K562 (cell line): ENCODE measurements around the gene RANBP6. TPM values are rescaled to one million over a fixed set of nuclear protein-coding genes. Genes with fewer than 3 reads are reported as not detected.
A peak's percentile ranks its signal among the peaks of the same experiment; 100 is the strongest.

Experiments used
- ARHGAP35 ChIP-seq: fragments of 450-650 bp; IDR thresholded peaks from 2 replicates; pipeline ENCODE4 v1.6.1; 2018; ENCODE audit not compliant: partially characterized antibody
- CXXC5 ChIP-seq: fragments of 250-450 bp; sonication (Bioruptor Pico); IDR thresholded peaks from 2 replicates; pipeline ENCODE4 v1.8.0; 2022; ENCODE audit warnings: inconsistent platforms, mild to moderate bottlenecking, moderate library complexity
- DDX20 ChIP-seq: fragments of 450-650 bp; IDR thresholded peaks from 2 replicates; pipeline ENCODE4 v1.6.1; 2016; ENCODE audit warnings: missing genetic modification characterization, low read depth, mild to moderate bottlenecking, missing compliant biosample characterization, moderate library complexity
- EHMT2 ChIP-seq: fragments of 450-650 bp; IDR thresholded peaks from 2 replicates; pipeline ENCODE4 v1.6.1; 2018; ENCODE audit warnings: antibody characterized with exemption
- HNRNPH1 ChIP-seq: fragments of 200-400 bp; formaldehyde crosslinking; optimal IDR thresholded peaks from 2 replicates; pipeline ENCODE3; 2017; ENCODE audit warnings: low read depth, mild to moderate bottlenecking, low read length, moderate library complexity
- KAT7 ChIP-seq: sonication (generic); formaldehyde crosslinking; IDR thresholded peaks from 2 replicates; pipeline ENCODE4 v1.8.0; 2022; ENCODE audit warnings: missing genetic modification reagents, mild to moderate bottlenecking, borderline replicate concordance
- MNT ChIP-seq, 2 experiments: fragments of 450-650 bp; conservative IDR thresholded peaks; 2 replicates each; pipeline ENCODE4 v1.6.1; 2017; ENCODE audit warnings: mild to moderate bottlenecking in 2 of 2, moderate library complexity in 2 of 2
- PURB ChIP-seq: sonication (generic); formaldehyde crosslinking; IDR thresholded peaks from 2 replicates; pipeline ENCODE4 v1.9.0; 2021; ENCODE audit warnings: low read depth, mild to moderate bottlenecking, missing genetic modification reagents
- RBBP5 ChIP-seq: fragments of 200-600 bp; sonication (generic); IDR thresholded peaks from 2 replicates; pipeline ENCODE4 v1.6.1; 2012; ENCODE audit warnings: borderline replicate concordance, mild to moderate bottlenecking, low read length, control low read depth, inconsistent platforms; ENCODE audit not compliant: insufficient read depth, poor library complexity, severe bottlenecking
- RCOR1 ChIP-seq, 2 experiments: IDR thresholded peaks; 2 replicates each; pipeline ENCODE4 v1.6.1; 2012; ENCODE audit warnings: low read depth in 2 of 2, low read length in 2 of 2, borderline replicate concordance in 1 of 2, improper control_type of control experiment in 1 of 2
- TAL1 ChIP-seq: fragments of 450-650 bp; IDR thresholded peaks from 2 replicates; pipeline ENCODE4 v1.6.1; 2016; ENCODE audit warnings: mild to moderate bottlenecking
- TRIM24 ChIP-seq, 2 experiments: fragments of 450-650 bp; IDR thresholded peaks; 2 replicates each; pipeline ENCODE4 v1.6.1; 2016
- ZBTB40 ChIP-seq, 2 experiments: fragments of 450-650 bp in 1 of 2; sonication (generic) in 1 of 2; formaldehyde crosslinking in 1 of 2; IDR thresholded peaks; 2 replicates each; pipeline versions ENCODE4 v1.7.1 to v1.9.0; 2016 to 2022; ENCODE audit warnings: inconsistent platforms in 1 of 2, mild to moderate bottlenecking in 1 of 2, missing genetic modification reagents in 1 of 2
- ZC3H4 ChIP-seq: sonication (generic); formaldehyde crosslinking; IDR thresholded peaks from 2 replicates; pipeline ENCODE4 v1.9.0; 2021; ENCODE audit warnings: missing genetic modification reagents, borderline replicate concordance
- ZNF830 ChIP-seq: fragments of 250-450 bp; sonication (Bioruptor Pico); IDR thresholded peaks from 2 replicates; pipeline ENCODE4 v1.5.0; 2021; ENCODE audit warnings: mild to moderate bottlenecking
- polyA plus RNA-seq, 8 experiments: library from polyadenylated mRNA; depleted of rRNA in 4 of 8; stranded (reverse) in 5 of 8; unstranded in 3 of 8; fragments of >200 nt; fragmentation: Nextera tagmentation in 2 of 8; fragmentation: Illumina TruSeq in 1 of 8; extraction: Ambion mirVana in 2 of 8; extraction: Trizol in 1 of 8; gene quantifications; 2 replicates each; pipeline versions ENCODE4 v1.2.1 to v1.2.3, GENCODE V29; 2011 to 2014; ENCODE audit warnings: inconsistent platforms in 1 of 8, missing spikeins in 1 of 8
- total RNA-seq, 7 experiments: library from RNA; depleted of rRNA in 6 of 7; stranded (reverse); fragments of >200 nt in 6 of 7; fragmentation: Illumina TruSeq in 2 of 7; extraction: Trizol in 2 of 7; gene quantifications; 2 replicates each; pipeline versions ENCODE4 v1.2.1 to v1.2.3, GENCODE V29; 2011 to 2021; ENCODE audit warnings: low replicate concordance in 1 of 7
- TF ChIP-seq, protein P1 (sequence below): sonication (generic); formaldehyde crosslinking; IDR thresholded peaks from 2 replicates; pipeline ENCODE4 v1.8.0; 2022; ENCODE audit warnings: mild to moderate bottlenecking, missing genetic modification reagents

Gene RANBP6
- total and polyA plus RNA-seq, 9 of the 15 experiments (the other 6 are each of a cell fraction or from before 2014, with no cell fraction given), result 10.4 to 19.9 (median 11.5) TPM

DNA sequence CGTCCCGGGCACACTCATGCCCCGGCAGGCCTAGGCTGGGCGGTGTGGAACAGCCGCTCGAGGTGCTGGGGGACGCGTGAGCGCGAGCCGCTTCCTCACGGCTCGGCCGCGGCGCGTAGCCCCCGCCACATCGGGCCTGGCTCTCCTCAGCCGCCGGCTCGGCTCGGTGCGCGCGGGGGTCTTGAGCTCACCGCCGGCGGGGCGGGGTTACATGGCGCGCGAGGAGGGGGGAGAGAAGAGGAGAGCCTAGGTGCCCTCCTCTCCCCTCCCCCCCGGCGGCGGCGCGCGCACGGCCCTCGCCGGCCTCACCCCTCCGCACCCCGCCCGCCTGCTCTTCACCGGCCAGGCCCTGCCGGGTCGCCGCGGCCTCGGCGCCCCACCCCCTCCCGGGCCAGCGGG is 7.7 kb downstream of the RANBP6 start (continued):
- TF ChIP-seq ZBTB40 (IDR thresholded peaks at IDR 0.05) (no peak), ZBTB40 (CRISPR knock-in tag; IDR thresholded peaks at IDR 0.05) (no peak), RBBP5 (peak; percentile 44), RCOR1 (IDR thresholded peaks at IDR 0.05; ENCODE audit: borderline replicate concordance in 1 of 2, low read depth in 2 of 2, low read length in 2 of 2) (0 out of 4 replicates have a peak, but pooled peaks of 1 of the 2 experiments have one; percentile 3), MNT (conservative IDR thresholded peaks at IDR 0.05) (no peak), KAT7 (CRISPR knock-in tag) (no peak), HNRNPH1 (no peak), PURB (CRISPR knock-in tag) (no peak), TRIM24 (IDR thresholded peaks at IDR 0.05) (no peak), ZNF830 (CRISPR knock-in tag) (no peak), TAL1 (no peak), EHMT2 (no peak), CXXC5 (peak; percentile 6; the same call in 1 of the 2 replicates), ARHGAP35 (no peak), ZC3H4 (CRISPR knock-in tag) (no peak), DDX20 (tag) (no peak)
- TF ChIP-seq, protein P1, sequence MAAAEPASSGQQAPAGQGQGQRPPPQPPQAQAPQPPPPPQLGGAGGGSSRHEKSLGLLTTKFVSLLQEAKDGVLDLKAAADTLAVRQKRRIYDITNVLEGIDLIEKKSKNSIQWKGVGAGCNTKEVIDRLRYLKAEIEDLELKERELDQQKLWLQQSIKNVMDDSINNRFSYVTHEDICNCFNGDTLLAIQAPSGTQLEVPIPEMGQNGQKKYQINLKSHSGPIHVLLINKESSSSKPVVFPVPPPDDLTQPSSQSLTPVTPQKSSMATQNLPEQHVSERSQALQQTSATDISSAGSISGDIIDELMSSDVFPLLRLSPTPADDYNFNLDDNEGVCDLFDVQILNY (CRISPR knock-in tag), result no peak
